HG02678 (cell line): Measurements from ENCODE around the gene HGD.

Source experiments
- ATAC-seq: cut with Tn5 transposase; IDR thresholded peaks from one replicate; pipeline ENCODE4 v1.9.1; 2021; ENCODE audit warnings: mild to moderate bottlenecking, moderate library complexity; ENCODE audit not compliant: unreplicated experiment

The HGD gene

DNA sequence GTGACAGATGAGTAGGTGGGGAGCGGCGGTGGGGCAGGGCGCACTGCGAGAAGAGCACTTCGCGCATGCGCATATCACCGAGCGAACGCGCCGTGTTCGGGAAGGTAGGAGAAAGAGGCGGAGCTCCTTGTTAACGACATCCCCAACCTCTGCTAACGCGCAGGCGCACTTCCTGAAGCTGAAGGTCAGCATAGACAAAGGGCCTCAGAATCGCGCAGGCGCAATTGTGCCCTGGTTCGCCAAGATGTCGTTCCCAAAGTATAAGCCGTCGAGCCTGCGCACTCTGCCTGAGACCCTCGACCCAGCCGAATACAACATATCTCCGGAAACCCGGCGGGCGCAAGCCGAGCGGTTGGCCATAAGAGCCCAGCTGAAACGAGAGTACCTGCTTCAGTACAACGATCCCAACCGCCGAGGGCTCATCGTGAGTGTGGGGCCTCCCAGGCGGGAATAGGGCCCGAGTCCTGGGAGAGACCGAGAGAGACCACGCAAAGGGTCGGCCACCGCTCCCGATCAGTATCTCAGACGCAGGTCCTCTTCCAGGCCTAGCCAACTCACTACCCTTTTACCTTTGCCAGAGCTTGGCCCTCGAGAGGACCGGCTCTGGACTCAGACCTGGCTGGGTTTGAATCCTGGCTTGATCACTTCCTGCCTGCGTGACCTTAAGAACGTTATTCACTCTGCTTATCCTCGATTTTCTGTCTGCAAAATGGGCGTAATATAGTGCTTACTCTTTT, 85.8 kb downstream of the HGD start, which contains the start of gene NDUFB4:
TSS of gene NDUFB4 (plus strand) at position 221 of the 737 bp plus-strand sequence. CDS start at position 245, 24 bp downstream.
- ATAC-seq: peak; percentile 93

DNA sequence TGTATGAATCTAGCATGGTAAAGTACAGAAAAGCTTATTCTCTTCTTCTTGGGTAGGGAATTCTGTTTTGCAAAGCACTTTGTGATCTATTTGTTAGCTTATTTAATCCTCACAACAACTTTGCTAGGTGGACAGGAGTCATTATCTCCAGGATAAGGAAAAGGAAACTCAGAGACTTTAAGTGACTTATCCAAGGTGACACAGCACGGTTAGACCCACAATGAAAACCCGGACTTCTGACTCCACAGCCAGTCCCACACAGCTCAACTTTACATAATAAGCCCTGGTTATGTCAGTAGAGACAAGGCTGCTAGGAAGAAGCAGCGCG, 86.3 kb downstream of the HGD start:
- ATAC-seq: no peak

DNA sequence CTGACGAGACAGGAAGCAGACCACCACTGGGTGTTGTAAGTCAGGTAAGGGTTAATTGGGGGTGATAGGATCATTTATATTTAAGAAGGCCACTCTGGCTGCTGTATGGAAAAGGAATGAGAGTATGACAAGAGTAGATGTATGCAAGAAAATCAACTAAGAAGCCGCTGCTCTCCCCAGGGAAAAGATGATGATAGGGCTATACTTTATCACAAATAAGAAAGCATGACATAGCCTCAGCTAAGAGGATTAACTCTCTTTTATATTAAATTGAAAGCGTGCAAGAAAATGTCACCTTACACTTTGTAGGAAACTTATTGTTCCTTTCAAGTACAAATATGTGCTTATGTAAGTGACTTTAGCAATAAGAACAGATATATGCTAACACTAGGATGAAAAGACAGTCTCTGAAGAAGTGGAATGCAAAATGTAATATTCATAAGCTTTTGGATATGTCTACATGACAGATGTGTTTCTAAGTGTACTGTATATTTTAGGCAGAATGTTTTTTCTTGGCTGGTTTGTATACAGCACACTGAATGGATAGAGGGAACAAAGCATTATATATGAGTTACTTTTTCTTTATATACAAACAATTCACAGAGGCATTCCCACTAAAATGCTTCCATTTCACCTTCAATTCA, 94.6 kb downstream of the HGD start:
- ATAC-seq: no peak
